GM21360 (cell line): ENCODE data around the gene BRD3.
A peak's percentile ranks its signal among the peaks of the same experiment; 100 is the strongest.

ENCODE experiments used
- ATAC-seq: cut with Tn5 transposase; IDR thresholded peaks from one replicate; pipeline ENCODE4 v1.9.1; 2021; ENCODE audit warnings: mild to moderate bottlenecking, moderate library complexity; ENCODE audit not compliant: unreplicated experiment

BRD3 gene

DNA sequence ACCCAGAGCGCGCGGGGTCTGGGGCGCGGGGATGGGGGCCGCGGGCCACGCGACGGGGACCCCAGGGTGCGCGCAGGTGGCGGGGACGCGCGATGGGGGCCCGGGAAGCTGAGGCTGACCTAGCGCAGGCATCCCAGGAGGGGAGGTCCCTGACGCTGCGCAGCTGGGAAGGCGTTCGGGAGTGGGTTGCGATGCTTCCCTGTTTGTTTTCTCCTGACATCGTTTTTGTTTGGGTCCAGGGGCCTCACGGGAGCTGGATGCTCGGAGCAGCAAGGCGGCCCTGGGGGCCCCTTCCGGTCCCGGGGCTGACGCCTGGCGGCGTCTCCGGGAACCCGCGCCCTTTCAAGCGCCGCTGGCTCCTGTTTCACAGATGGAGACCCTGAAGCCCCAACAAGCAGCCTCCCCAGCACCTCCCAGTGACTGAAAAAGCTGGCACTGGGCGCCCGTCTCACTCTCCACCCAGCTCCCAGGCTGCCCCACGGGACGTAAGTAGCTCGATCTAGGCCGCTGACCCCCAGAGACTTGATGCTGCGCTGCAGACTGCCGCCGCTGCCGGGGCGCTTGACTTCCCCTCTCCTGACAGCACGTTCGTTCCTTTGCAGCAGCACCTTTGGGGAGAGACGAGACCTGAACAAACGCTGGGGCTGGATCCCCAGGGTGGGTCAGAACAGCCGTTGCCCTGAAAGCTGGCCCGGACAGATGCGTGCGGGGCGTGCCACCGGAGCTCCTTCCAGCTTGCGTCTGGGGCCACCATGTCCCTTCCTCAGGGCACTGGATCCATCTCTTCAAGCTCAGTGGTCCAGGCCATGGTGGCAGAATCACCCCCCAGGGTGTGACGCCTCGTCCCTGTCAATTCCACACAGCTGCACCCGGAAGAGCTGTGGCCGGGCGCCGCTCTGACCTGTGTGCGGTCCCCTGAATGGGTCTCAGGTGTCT lies 42.0 kb downstream of the BRD3 start:
- ATAC-seq = peak; percentile 31

DNA sequence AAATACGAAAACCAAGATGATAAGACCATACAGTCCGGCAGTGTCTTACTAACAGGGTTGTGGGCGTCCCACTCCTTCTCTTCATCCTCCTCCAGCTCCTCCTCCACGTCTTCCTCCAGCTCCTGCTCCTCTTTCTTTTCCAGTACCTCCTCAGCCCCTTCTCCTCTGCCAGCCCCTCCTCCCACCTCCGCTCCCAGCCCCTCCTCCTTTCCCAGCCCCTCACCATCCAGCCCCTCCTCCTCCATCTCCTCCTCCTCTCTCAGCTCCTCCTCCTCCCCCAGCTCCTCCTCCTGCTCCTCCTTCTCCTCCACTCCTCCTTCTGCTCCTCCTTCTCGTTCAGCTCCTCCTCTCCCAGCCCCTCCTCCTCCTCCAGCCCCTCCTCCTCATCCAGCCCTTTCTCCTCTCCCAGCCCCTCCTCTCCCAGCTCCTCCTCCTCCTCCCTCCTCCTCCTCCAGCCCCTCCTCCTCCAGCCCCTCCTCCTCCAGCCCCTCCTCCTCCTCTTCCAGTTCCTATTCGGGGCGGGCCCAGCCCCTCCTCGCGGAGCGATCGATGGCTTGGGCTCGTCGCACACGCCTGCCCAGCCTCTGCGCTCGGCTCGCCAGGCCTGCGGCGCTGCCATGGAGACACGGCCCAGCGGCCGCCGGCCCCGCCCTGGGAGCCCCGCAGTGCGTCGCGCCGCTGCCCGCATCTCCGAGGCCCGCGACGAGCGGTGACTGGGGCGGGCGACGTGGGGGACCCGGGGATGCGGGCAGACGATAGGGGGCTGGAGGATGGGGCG lies 42.8 kb downstream of the BRD3 start, which contains the start of gene BRD3OS:
Gene BRD3OS (plus strand): TSS at position 654 of the 778 bp plus-strand sequence. CDS start 1,267 bp downstream, outside the sequence.
- ATAC-seq = peak; percentile 70

DNA sequence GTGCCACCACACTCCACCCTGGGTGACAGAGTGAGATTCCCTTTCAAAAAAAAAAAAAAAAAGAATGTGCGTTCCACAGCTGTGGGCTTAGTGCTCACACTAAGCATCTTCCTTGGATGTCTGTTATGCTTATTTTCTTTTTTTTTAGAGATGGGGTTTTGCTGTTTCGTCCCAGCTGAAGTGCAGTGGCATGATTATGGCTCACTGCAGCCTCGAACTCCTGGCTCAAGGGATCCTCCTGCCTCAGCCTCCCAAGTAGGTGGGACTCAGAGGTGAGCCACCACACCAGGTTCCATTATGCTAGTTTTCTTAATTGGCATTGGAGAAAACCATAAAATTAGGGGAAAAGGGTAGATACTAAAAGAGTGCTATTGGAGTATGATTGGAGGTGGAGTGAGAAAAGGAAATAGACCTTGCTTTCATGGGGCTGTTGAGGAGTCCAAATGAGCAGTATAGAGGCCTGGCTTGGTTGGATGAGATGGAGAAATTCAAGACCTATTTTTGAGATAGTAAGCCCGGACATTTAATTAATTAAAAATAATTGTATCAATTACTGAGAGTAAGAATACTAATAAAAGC lies 43.5 kb downstream of the BRD3 start:
- no peak for ATAC-seq

DNA sequence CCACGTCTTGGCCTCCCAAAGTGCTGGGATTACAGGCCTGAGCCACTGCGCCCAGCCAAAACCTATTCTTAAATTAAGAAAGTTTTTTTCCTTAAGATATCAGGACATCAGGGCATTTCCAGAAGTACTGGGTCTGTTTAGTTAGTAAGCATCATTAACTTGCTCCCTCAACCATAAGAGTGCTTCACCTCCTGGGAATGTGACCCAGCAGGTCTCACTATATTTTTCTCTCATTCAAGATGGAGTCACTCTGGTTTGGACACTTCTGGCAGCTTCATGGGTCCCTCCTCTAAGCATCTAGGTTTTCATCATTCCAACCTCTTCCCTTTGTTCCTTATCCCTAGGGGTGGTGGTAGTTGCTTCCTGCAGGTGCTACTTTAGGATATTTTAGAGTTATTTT lies 52.9 kb downstream of the BRD3 start:
- ATAC-seq = no peak

DNA sequence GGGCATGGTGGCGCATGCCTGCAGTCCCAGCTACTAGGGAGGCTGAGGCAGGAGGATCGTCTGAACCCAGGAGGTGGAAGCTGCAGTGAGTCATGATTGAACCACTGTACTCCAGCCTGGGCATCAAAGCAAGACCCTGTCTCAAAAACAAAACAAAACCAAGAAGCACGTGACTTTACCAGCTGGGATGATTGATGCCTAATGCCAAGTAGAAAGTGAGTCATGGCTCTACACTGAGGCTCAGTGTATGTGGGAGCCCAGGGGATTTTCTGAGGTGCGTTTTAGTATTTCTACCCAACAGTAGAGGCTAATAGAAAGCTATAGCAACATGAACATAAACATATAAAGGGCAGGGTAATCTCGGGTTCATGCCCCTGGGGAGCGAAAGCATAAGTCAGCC lies 56.4 kb downstream of the BRD3 start:
- no peak for ATAC-seq

DNA sequence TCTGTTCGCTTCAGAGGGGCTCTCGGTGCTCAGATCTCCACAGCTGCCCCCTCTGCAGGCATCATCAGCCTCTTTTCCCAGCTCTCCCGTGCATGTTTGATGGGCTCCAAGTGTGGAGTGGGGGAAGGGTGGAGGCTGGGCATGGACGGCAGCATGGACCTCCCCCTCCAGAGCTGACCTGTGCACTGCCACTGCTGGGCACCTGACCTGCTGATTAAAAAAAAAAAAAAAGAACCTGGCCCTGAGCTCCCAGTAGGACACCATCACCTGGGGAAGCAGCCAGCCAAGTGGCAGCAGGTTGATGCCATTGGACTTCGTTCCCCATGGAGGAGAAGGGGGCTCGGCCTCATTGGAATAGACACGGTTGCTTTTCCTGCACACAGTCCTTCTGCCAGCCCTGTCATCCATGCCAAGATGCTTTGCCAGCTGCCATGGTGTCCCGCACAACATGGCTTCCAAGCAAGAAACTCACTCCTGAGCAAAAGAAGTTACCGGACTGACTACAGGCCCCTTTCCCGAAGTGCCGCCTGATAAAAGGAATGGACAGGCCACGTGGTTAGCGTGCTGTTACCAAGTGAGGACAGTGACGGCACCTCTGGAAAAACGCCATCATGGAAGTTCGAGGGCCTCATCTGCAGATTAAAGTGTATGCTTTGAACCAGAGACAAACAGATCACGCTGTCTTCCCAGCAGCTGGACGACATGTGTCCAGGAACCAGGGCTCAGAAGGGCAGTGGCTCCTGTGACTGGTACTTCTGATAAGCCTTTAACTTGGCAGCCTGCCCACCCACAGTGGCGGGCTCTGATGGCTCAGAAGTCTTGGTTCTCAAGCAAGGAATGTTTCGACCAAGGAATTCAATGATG lies 57.3 kb downstream of the BRD3 start:
- ATAC-seq = no peak

DNA sequence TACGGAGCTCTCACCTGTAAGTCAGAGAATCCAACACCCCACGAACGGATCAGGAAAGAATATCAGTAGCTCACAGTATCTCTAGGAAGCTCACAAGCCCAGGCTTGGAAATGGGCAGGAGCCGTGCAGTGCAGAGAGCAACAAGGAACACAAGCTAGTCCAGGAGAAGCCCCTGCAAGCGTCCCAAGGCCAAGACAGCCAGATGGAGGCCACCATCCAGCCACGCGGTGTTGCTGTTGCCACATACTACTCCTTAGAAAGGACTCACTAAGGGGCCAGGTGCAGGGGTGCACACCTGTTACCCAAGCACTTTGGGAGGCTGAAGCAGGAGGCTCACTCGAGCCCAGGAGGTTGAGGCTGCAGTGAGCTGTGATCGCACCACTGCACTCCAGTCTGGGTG lies 60.3 kb downstream of the BRD3 start:
- ATAC-seq = no peak

DNA sequence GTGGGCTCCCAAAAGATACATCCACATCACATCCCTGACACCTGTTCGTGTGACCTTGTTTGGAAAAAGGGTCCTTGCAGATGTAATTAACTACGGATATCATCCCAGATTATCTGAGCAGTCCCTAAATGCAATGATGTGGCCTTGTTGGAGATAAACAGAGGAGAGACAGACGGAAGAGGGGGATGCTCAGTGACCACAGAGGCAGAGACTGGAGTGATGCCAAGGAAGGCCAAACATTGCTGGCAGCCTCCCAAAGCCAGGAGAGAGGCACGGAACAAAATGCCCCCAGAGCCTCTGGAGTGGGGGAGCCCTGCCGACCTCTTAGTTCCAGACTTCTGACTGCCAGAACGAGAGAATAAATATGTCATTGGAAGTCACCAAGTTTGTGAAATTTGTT lies 60.7 kb downstream of the BRD3 start:
- no peak for ATAC-seq

DNA sequence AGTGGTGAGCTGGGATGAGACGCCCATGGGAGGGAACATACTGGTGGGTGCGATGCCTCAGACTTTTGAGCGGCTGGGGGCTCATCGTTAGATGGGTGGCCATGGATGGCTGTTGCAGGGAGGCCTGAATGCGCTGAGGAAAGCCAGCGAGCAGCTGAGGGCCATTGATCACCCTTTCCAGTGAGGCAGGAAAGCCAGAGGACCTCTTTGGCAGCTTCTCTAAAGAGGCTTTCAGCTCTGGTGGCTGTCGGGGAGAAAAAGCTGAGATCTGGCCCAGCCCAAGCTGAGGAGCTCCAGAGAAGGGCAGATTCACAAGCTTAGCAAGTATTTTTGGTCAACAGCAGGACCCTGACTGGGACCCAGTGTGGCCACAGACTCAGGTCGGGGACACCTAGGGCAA lies 62.4 kb downstream of the BRD3 start:
- no peak for ATAC-seq

DNA sequence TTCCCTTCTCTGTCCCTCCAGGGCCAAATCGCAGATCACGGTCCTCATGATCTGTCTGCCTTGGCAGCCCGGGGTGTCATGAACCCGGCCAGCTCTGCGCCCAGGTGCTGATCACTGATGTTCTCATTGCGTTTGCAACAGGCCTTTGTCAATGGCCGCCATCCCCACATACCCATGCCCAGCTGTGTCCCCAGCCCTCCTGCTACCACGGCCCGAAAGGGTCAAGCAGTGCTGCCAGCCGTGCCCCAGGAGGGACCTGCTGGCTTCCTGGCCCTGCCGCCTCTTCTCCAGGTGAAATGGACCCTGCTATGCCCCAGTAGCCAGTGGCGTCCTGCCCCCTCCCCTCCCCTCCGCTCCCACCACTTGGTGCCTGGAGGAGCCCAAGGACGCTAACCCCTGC lies 62.9 kb downstream of the BRD3 start:
- no peak for ATAC-seq

DNA sequence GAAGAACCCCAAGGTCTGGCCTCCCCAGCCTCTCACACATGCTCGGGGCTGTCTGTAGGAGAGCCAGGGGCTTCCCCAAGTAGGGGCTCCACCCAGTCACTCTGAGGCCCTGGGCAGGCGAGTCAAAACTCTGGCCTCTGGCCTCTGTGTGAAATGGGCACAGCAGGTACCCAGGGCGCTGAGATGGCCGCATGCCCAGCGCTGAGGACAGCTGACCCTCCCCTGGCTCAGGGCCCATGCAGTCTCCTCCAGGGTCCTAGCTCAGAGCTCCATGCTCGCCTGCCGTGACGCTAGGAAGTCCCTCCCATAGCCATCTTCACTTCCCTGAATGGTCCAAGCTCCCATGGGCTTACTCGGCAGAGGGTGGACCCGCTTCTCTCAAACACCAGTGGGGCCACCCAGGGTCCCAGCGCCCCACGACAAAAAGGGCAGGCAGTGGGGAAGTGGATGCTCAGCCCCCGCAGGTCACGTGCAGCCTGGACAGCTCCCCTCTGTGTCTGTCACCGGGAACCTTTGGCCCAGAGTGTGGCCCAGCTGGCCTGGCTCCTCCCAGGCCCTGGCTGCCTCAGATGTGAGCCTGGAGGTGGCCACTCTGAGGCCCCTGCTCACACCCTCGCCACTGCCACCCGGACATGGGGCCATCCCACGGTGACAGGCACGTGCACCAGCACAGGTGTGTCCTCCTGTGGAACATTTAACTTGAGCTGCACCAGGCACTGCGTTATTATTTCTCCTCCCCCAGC lies 63.5 kb downstream of the BRD3 start:
- no peak for ATAC-seq

DNA sequence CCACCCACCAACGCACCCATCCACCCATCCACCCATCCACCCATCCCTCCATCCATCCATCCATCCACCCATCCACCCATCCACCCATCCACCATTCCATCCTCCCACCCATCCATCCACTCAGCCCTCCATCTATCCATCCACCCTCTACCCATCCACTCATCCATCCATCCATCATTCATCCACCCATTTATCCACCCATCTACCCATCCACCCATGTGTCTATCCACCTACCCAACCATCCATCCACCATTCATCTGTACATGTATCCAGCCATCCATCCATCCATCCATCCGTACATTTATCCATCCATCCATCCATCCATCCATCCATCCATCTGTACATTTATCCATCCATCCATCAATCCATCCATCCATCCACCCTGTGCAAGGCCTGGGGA lies 64.6 kb downstream of the BRD3 start:
- ATAC-seq = no peak

DNA sequence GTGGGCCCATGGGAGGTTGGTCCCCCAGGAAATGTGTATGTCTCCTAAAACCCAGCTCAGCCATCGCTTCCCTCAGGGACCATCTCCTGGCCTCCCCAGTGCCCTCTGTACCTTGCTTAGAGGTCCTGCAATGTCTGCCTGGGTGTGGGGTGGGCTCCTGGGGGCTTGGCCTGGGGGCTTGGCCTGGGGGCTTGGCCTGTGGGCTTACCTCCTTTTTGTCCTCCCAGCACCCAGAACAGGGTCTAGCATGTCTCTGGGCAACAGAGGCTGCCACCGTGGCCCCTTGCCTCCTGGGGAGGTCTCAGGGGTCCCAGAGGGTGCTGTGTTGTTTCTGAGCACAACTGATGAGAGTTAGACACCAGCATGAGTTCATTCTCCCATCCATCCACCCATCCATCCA lies 65.0 kb downstream of the BRD3 start:
- no peak for ATAC-seq

DNA sequence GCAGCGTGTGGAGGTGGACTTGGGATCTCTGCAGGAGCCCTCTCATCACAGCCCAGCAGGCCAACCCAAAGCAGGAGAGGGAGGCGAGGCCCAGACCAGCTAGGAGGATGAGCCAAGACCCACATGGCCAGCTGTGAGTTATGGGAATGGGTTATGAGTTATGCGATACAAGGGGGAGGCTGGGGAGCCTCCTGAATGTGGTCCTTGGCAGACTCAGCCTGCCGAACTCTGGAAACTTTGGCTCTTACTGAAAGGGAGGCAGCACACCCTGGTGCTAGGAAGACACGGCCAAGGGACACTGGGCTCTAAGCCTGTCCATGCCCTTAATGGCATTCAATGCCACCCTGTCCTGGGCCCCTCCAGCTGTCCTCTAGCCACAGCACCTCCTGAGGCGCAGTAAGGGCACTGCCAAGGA lies 68.0 kb downstream of the BRD3 start:
- ATAC-seq = no peak

DNA sequence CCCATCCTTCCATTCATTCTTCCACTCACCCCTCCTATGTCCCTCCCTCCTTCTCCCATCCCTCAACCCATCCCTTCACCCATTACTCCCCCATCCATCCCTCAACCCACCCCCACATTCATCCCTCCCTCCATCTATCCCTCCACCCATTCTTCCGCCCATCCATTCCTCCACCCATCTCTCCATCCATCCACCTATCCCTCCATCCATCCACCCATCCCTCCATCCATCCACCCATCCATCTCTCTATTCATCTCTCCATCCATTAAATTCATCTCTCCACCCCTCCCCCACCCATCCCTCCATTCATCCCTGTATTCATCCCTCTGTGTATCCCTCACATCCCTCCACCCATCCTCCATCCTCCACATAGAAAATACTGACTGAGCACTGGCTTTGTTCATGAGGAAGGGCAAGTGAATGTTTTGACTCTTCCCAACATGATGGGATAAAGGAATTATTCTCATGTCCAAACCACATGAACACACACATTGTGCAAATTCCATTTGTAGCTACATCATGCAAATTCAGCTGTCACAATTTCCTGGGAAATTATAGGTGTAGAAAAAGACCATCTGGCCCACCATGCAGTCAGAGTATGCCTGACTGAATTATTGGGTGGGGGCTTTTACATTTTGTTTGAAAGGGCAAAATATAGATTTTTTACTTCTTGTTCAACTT lies 68.8 kb downstream of the BRD3 start:
- no peak for ATAC-seq

DNA sequence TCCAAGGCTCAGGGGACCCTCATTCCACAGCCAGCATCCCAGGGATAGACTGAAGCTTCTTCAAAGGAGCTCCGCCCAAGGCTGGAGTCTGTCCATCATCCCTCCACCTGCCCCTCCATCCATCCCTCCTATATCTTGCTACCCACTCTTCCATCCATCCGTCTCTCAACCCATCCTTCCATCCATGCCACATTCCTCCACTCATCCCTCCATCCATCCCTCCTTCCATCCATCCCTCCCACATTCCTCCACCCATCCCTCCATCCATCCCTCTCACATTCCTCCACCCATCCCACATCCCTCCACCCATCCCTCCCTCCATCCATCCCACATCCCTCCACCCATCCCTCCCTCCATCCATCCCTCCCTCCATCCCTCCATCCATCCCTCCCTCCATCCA lies 70.2 kb downstream of the BRD3 start:
- ATAC-seq = no peak

DNA sequence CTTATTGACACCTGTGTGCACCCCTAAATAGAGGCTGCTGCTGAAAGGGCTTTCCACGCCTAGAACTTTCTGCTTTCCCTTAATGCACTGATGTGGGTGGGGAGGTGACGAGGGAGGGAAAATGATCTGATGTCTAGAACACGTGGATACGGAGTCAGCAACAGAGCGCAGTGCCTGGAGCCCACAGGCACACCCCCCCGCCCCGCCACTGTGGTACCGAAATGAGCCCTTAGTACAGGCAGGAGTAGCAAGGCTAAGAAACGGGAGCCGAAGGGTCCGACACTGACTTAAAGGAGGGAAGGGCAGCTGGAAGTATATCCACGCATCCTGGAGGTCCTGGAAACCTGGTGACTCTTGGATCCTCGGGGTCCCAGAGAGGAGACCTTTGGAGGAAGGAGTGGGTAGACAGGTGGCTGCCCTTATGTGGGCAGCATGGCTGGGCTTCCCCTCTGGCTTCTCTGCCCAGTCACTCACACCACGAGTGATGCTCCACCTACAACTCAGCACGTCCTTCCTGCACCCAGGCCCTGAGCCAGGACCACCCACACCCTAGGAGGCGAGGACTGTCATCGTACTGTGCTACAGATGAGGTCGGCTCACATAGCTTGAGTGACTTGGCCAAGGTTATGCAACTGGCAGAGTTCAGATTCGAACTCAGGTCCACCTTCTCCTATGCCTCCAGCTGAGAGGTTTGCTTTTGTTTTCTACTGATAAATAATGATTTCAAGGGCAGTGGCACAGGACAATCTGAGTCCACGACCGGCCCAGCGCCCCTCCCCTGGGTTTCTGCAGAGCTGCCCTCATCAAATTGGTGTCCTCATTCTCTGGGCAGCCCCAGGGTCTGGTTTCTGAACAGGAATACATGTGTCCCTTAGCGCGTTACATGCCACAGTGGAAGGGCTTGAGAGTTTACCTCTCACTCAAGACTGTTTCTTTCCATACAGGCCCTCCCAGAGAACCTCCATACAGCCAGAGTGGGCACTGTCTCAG lies 71.0 kb downstream of the BRD3 start:
- no peak for ATAC-seq
